Smooth muscle cell (in vitro differentiated cells): ENCODE measurements around the gene ERCC6L. TPM values are rescaled to one million over a fixed set of nuclear protein-coding genes. Genes with fewer than 3 reads are reported as not detected.

Source experiments
- DNase-seq: peaks from one replicate; lab custom pipeline; 2025; ENCODE audit not compliant: unreplicated experiment; lab: John Stamatoyannopoulos, UW
- H2AFZ ChIP-seq: fragments of 200-600 bp; sonication (generic); 2 replicates; pipeline ENCODE4 v1.6.0; 2016; ENCODE audit warnings: antibody characterized with exemption, low read depth, mild to moderate bottlenecking
- H3F3A ChIP-seq: fragments of 200-600 bp; sonication (generic); 2 replicates; pipeline ENCODE4 v1.6.0; 2017; ENCODE audit warnings: antibody characterized with exemption, low read depth
- H3K27ac ChIP-seq: fragments of 200-600 bp; sonication (generic); 2 replicates; pipeline ENCODE4 v1.5.1; 2016; ENCODE audit warnings: low read depth, mild to moderate bottlenecking
- H3K27me3 ChIP-seq: fragments of 200-600 bp; sonication (generic); 2 replicates; pipeline ENCODE4 v1.6.1; 2016; ENCODE audit warnings: low read depth, mild to moderate bottlenecking
- H3K36me3 ChIP-seq: fragments of 200-600 bp; sonication (generic); 2 replicates; pipeline ENCODE4 v1.5.1; 2016; ENCODE audit warnings: low read depth
- H3K4me1 ChIP-seq: fragments of 200-600 bp; sonication (generic); 2 replicates; pipeline ENCODE4 v1.5.1; 2016; ENCODE audit warnings: low read depth
- H3K4me2 ChIP-seq: fragments of 200-600 bp; sonication (generic); 2 replicates; pipeline ENCODE4 v1.6.0; 2016; ENCODE audit warnings: mild to moderate bottlenecking
- H3K4me3 ChIP-seq: fragments of 200-600 bp; sonication (generic); 2 replicates; pipeline ENCODE4 v1.5.1; 2016; ENCODE audit warnings: mild to moderate bottlenecking
- H3K79me2 ChIP-seq: fragments of 200-600 bp; sonication (generic); 2 replicates; pipeline ENCODE4 v1.6.0; 2016; ENCODE audit warnings: low read depth, mild to moderate bottlenecking
- H3K9ac ChIP-seq: fragments of 200-600 bp; sonication (generic); 2 replicates; pipeline ENCODE4 v1.6.0; 2016; ENCODE audit warnings: low read depth
- H3K9me3 ChIP-seq: fragments of 200-600 bp; sonication (generic); replicated peaks from 2 replicates; pipeline ENCODE4 v1.5.1; 2016; ENCODE audit warnings: low read depth
- H4K20me1 ChIP-seq: fragments of 200-600 bp; sonication (generic); 2 replicates; pipeline ENCODE4 v1.6.0; 2016; ENCODE audit warnings: low read depth
- WGBS: methylation state at CpG from one replicate; pipeline ENCODE4 v1.1.7; 2016; ENCODE audit warnings: low lambda C conversion rate; 5-methylcytosine and 5-hydroxymethylcytosine counted together
- polyA plus RNA-seq: library from polyadenylated mRNA; unstranded; fragments of >200 nt; fragmentation: Nextera tagmentation; extraction: Ambion mirVana; gene quantifications from 2 replicates; pipeline ENCODE4 v1.2.1, GENCODE V29; 2016
- total RNA-seq: library from RNA; depleted of rRNA; stranded (reverse); fragments of >200 nt; gene quantifications from 2 replicates; pipeline ENCODE4 v1.2.3, GENCODE V29; 2014
- TF ChIP-seq, protein P1 (sequence below): fragments of 200-600 bp; sonication (generic); IDR thresholded peaks from 2 replicates; pipeline ENCODE4 v1.5.1; 2017; ENCODE audit warnings: borderline replicate concordance, mild to moderate bottlenecking, antibody characterized with exemption; ENCODE audit not compliant: insufficient read depth, poor library complexity, severe bottlenecking

The ERCC6L gene
- 1.5 and 2.8 TPM in 2 replicates for total RNA-seq
- polyA plus RNA-seq = 0.76 and 0.89 TPM in 2 replicates

GRCh38 chrX:72238721-72239475 lies at the start of gene ERCC6L:
Gene ERCC6L (minus strand): TSS chrX:72239027. CDS start chrX:72238911, 116 bp downstream.
- no peaks in the 10 kb centered on the region for H3F3A ChIP-seq
- H3K9ac ChIP-seq = no peak within 1 kb of the TSS
- H3K9me3 ChIP-seq = no peaks in the 10 kb centered on the region
- H3K4me2 ChIP-seq = peak within 1 kb of the TSS; percentile 85
- H3K27me3 ChIP-seq = no peaks in the 10 kb centered on the region
- no peaks in the 10 kb centered on the region for H4K20me1 ChIP-seq
- no peaks in the 10 kb centered on the region for H3K4me1 ChIP-seq
- 44% methylated on average over 59 of the region's 59 CpGs for WGBS
- H3K4me3 ChIP-seq = peak within 1 kb of the TSS; percentile 52
- no peak within 1 kb of the TSS for H2AFZ ChIP-seq
- peak; percentile 45 for DNase-seq
- no peaks in the 10 kb centered on the region for H3K36me3 ChIP-seq
- no peaks in the 10 kb centered on the region for H3K79me2 ChIP-seq
- no peak within 1 kb of the TSS for H3K27ac ChIP-seq
- TF ChIP-seq, protein P1, sequence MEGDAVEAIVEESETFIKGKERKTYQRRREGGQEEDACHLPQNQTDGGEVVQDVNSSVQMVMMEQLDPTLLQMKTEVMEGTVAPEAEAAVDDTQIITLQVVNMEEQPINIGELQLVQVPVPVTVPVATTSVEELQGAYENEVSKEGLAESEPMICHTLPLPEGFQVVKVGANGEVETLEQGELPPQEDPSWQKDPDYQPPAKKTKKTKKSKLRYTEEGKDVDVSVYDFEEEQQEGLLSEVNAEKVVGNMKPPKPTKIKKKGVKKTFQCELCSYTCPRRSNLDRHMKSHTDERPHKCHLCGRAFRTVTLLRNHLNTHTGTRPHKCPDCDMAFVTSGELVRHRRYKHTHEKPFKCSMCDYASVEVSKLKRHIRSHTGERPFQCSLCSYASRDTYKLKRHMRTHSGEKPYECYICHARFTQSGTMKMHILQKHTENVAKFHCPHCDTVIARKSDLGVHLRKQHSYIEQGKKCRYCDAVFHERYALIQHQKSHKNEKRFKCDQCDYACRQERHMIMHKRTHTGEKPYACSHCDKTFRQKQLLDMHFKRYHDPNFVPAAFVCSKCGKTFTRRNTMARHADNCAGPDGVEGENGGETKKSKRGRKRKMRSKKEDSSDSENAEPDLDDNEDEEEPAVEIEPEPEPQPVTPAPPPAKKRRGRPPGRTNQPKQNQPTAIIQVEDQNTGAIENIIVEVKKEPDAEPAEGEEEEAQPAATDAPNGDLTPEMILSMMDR = no peak

DNA sequence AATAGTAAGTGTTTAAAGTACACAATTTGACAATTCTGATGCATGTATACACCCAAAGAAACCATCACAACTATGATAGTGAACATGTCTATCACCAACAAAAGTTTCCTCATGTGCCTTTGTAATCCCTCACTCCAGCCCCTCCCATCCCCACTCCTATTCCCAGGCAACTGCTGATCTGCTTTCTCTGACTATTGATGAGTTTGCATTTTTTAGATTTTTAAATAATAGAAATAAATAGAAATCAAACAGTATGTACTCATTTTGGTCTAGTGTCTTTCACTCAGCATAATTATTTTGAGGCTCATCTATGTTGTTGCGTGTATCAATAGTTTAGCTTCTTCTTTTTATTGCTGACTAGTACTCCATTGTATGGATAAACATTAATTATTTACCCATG lies 43.5 kb upstream of the ERCC6L start:
- H3K4me3 ChIP-seq = no peak overlapping the region
- H2AFZ ChIP-seq = no peak overlapping the region
- WGBS = 88% methylated on average over 1 of the region's 1 CpG

GRCh38 chrX:72280321-72280845 lies 41.6 kb upstream of the ERCC6L start:
- H3K9me3 ChIP-seq = no peaks in the 10 kb centered on the region
- no peaks in the 10 kb centered on the region for H3K27me3 ChIP-seq
- H3K79me2 ChIP-seq = peaks cover 16% of the 10 kb centered on the region
- H3F3A ChIP-seq = no peaks in the 10 kb centered on the region
- no peaks in the 10 kb centered on the region for H3K36me3 ChIP-seq
- DNase-seq = no peak
- H3K9ac ChIP-seq = no peak overlapping the region
- H4K20me1 ChIP-seq = peaks cover 9% of the 10 kb centered on the region
- H2AFZ ChIP-seq = no peak overlapping the region
- 70% methylated on average over 5 of the region's 5 CpGs for WGBS
- H3K27ac ChIP-seq = no peak overlapping the region
- H3K4me3 ChIP-seq = no peak overlapping the region
- peaks cover 4% of the 10 kb centered on the region for H3K4me1 ChIP-seq
- TF ChIP-seq, protein P1 = no peak
- H3K4me2 ChIP-seq = no peak overlapping the region

More for the DNA sequence above, 43.5 kb upstream of the ERCC6L start:
- Histone ChIP-seq H3K9ac (no peak overlapping the region), H3K79me2 (no peaks in the 10 kb centered on the region), H3K4me2 (no peak overlapping the region), H3K4me1 (no peaks in the 10 kb centered on the region), H3K9me3 (no peaks in the 10 kb centered on the region), H3K27me3 (no peaks in the 10 kb centered on the region), H3F3A (no peaks in the 10 kb centered on the region), H4K20me1 (no peaks in the 10 kb centered on the region), H3K27ac (no peak overlapping the region), H3K36me3 (no peaks in the 10 kb centered on the region)
- no peak for DNase-seq
- TF ChIP-seq, protein P1 = no peak
